T-helper 17 cell (primary cell): ENCODE results near the gene TANC1. TPM values are rescaled to one million over a fixed set of nuclear protein-coding genes. Genes with fewer than 3 reads are reported as not detected.
A peak's percentile ranks its signal among the peaks of the same experiment; 100 is the strongest.

Experiments
- ATAC-seq: fragments of 150-1000 bp; cut with Tn5 transposase; 2 replicates; pipeline ENCODE4 v1.10.0; 2021; ENCODE audit warnings: mild to moderate bottlenecking, moderate library complexity
- DNase-seq, 3 donors: peaks; one replicate each; pipeline versions ENCODE4 v3.0.0 to v3.0.0-alpha.2; 2020 to 2021
- H3K9me3 ChIP-seq: one replicate; pipeline ENCODE4 v1.7.0; 2013; ENCODE audit warnings: low read length, mild to moderate bottlenecking; ENCODE audit not compliant: control insufficient read depth, poor library complexity, severe bottlenecking
- H3K27ac Mint-ChIP-seq: one replicate; pipeline ENCODE4 v1.8.0; 2022; ENCODE audit warnings: mild to moderate bottlenecking, moderate library complexity, mixed read lengths
- H3K27me3 Mint-ChIP-seq: one replicate; pipeline ENCODE4 v1.8.0; 2022; ENCODE audit warnings: mixed read lengths
- H3K36me3 Mint-ChIP-seq: one replicate; pipeline ENCODE4 v1.8.0; 2022; ENCODE audit warnings: low read depth, mixed read lengths
- H3K4me1 Mint-ChIP-seq: one replicate; pipeline ENCODE4 v1.8.0; 2022; ENCODE audit warnings: mild to moderate bottlenecking, mixed read lengths
- H3K4me3 Mint-ChIP-seq: one replicate; pipeline ENCODE4 v1.8.0; 2022; ENCODE audit warnings: mild to moderate bottlenecking, moderate library complexity, mixed read lengths
- total RNA-seq, 4 donors: library from RNA in 2 of 4; stranded (reverse) in 2 of 4; gene quantifications; one replicate each; pipeline ENCODE4 v1.2.3 and lab custom pipeline; 2022 to 2026

TANC1 gene
- total RNA-seq, 2 donors from 2014 or later, result 1.4 to 2.6 TPM

DNA sequence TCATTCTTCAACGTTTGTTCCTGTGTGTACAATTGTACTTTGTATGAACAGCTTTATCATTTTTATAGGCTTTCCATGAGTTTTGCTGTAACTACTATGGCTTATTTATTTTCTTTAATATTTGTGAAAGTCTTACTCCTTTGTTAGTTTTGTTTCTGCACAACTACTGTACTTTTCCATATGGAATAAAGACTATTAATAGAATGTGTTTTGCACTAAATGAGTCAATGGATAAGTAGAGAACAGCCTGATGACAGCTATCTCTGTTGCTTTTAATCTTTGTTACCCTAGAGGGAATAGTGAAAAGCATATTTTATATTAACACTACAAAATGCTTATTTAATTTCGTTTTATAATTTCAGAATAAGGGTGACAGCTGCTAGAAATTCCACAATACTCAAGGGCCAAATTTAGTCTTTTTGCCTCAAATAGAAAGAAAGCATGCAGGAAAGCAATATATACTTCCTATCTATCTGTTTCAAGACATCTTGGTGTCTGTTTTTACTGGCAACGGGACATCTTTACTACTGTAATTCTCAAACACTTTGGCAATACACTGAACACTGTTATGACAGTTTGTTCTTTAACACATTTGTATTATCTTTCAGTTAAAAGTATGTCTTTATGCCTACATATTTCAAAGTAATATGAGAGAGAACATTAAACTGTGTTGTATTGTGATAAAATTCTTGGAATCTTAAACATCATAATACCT lies 264.2 kb downstream of the TANC1 start:
- peaks cover 8% of the 10 kb centered on the region for H3K36me3 Mint-ChIP-seq
- no peak overlapping the region for H3K27ac Mint-ChIP-seq
- DNase-seq (no peak), ATAC-seq (no peak)
- no peaks in the 10 kb centered on the region for H3K9me3 ChIP-seq
- no peaks in the 10 kb centered on the region for H3K4me1 Mint-ChIP-seq
- no peak overlapping the region for H3K4me3 Mint-ChIP-seq
- H3K27me3 Mint-ChIP-seq, result no peaks in the 10 kb centered on the region

DNA sequence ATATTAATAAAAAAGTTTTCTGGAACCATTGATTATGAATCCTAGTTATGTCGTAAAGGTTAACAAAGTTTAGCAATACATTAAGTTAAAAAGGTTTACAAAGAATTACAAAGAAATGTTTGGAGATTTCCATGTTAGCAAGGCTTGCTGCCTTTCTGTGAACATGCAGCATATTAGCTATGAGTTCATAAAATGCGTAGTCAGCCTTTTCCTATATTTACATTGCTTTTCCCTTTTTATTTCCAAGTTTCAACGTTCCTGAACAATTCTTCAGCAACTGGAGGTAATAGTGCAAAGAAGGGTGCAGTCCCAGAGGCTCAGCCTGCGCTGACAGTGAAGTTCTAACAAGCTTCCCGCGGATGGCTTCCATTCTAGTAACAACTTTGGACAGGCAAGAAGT lies 266.4 kb downstream of the TANC1 start:
- Mint-ChIP-seq H3K27ac (no peak overlapping the region), H3K4me1 (no peaks in the 10 kb centered on the region), H3K27me3 (no peaks in the 10 kb centered on the region), H3K36me3 (peaks cover 9% of the 10 kb centered on the region), H3K4me3 (no peak overlapping the region)
- ATAC-seq (no peak), DNase-seq (no peak)
- no peaks in the 10 kb centered on the region for H3K9me3 ChIP-seq

DNA sequence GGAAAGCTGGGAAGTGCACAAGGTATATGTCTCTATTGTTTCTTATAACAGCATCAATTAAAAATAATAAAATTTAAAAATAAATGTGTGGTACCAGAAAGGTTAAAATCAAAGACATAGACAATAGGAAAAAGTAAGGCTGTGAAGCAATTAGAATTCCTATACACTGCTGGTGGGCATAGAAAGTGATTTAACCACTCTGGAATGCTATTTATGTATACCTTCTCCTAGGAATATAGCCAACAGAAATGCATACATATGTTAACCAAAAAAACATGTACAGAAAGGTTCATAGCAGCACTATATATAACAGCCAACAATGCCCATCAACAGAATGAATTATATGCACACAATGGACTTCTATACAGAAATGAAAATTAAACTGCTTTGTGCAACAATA lies 275.1 kb downstream of the TANC1 start:
- ATAC-seq, result no peak

DNA sequence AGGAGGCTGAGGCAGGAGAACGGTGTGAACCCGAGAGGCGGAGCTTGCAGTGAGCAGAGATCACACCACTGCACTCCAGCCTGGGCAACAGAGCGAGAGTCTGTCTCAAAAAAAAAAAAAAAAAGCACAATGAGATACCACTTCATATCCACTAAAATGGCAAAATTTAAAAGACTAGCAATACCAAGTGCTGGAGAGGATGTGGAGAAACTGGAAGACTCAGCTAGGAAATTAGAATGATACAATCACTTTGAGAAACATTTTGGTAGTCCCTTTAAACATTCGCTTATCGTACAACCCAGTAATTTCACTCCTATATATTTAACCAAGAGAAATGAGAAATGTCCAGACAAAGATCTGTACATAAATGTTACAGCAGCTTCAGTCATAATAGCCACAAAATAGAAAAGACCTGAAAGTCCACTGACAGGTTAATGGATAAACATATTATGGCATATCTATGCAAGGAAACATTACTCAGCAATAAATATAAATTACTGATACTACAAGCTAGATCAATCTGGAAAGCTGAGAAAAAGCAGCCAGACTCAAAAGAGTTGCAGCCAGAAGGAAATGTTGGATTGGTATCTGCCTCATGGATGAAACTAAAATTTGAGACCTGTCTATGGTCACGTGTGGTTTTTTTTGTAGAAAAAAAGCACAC lies 278.0 kb downstream of the TANC1 start:
- Mint-ChIP-seq H3K4me1 (peaks cover 2% of the 10 kb centered on the region), H3K27ac (no peak overlapping the region), H3K4me3 (no peak overlapping the region), H3K36me3 (peaks cover 10% of the 10 kb centered on the region), H3K27me3 (no peaks in the 10 kb centered on the region)
- H3K9me3 ChIP-seq, result no peaks in the 10 kb centered on the region
- DNase-seq (no peak), ATAC-seq (no peak)

More for the DNA sequence above, 275.1 kb downstream of the TANC1 start:
- no peaks in the 10 kb centered on the region for H3K27me3 Mint-ChIP-seq
- peaks cover 3% of the 10 kb centered on the region for H3K4me1 Mint-ChIP-seq
- H3K27ac Mint-ChIP-seq, result no peak overlapping the region
- DNase-seq, result no peak
- H3K9me3 ChIP-seq, result no peaks in the 10 kb centered on the region
- no peak overlapping the region for H3K4me3 Mint-ChIP-seq
- peaks cover 8% of the 10 kb centered on the region for H3K36me3 Mint-ChIP-seq

GRCh38 chr2:159249990-159250715 lies 281.7 kb downstream of the TANC1 start:
- ATAC-seq, result no peak
- Mint-ChIP-seq H3K36me3 (peaks cover 11% of the 10 kb centered on the region), H3K4me1 (peaks cover 5% of the 10 kb centered on the region), H3K4me3 (no peak overlapping the region), H3K27me3 (no peaks in the 10 kb centered on the region), H3K27ac (peak overlapping the region; percentile 74)
- no peak for DNase-seq
- H3K9me3 ChIP-seq, result no peaks in the 10 kb centered on the region

DNA sequence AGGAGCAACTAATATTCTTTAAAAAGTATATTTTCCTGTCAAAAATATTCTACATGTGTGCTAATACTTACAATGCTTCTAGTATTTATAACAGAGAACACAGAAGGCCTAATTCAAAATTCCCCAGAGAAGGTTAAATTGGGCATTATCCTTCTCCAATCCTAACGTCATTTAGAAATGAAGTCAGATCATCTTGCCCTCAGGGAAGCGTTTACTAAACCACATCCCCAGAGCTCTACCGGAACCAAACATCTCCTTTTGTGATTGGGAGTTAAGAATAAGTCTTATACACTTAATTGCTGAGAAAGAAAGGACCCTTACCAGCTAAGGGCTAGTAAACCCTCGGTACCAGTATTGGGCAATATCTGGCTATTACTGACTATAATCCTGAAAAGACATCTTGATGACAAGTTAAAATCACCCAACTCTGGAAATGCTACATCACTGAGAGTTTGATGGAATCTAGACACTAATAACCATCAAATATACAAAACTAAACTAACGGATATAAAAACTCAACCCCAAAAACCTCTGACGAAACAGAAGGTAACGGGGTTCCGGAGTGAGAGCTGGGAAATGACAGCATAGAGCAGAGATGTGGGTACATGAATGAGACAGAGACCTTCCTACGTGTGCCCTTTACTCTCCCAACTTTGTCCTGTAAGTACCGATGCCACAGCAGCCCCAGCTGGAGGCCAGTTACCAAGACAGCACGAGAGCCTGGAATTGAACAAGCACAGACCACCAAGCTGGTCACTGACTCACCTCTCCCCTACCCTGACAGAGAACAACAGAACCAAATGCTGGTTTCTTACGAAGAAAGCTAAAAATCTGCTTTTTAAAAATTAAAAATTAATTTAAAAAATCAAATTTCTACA lies 283.1 kb downstream of the TANC1 start:
- peaks cover 5% of the 10 kb centered on the region for H3K4me1 Mint-ChIP-seq
- DNase-seq (no peak), ATAC-seq (no peak)
- H3K9me3 ChIP-seq, result no peaks in the 10 kb centered on the region
- no peak overlapping the region for H3K27ac Mint-ChIP-seq
- no peaks in the 10 kb centered on the region for H3K27me3 Mint-ChIP-seq
- no peak overlapping the region for H3K4me3 Mint-ChIP-seq
- H3K36me3 Mint-ChIP-seq, result peaks cover 8% of the 10 kb centered on the region

GRCh38 chr2:159252905-159253304 lies 284.5 kb downstream of the TANC1 start:
- Mint-ChIP-seq H3K27ac (no peak overlapping the region), H3K36me3 (peaks cover 6% of the 10 kb centered on the region), H3K4me1 (peaks cover 5% of the 10 kb centered on the region), H3K4me3 (no peak overlapping the region), H3K27me3 (no peaks in the 10 kb centered on the region)
- no peak for DNase-seq
- H3K9me3 ChIP-seq, result no peaks in the 10 kb centered on the region
- no peak for ATAC-seq

GRCh38 chr2:159256159-159256558 lies 287.7 kb downstream of the TANC1 start:
- H3K9me3 ChIP-seq, result no peaks in the 10 kb centered on the region
- Mint-ChIP-seq H3K27ac (no peak overlapping the region), H3K36me3 (peaks cover 3% of the 10 kb centered on the region), H3K27me3 (no peaks in the 10 kb centered on the region), H3K4me3 (no peak overlapping the region), H3K4me1 (peaks cover 2% of the 10 kb centered on the region)
- no peak for ATAC-seq
- no peak for DNase-seq

DNA sequence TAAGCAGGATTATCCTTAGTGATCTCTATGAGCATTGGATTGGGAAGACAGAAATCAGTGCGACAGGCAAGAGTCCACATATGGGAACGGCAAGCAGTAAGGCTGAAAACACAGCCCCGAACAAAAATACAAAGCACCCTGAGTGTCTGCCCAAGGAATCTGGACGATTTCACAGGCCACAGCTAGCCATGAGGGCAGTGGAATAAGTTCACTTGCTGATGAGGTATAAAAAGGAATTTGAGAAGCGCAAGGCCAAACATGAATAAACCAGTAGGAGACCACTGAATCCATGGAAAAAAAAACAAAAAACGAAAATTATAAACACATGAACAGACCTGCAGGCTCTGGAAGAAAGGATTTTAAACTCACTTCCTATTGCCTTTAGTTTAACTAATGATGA lies 293.8 kb downstream of the TANC1 start:
- H3K4me3 Mint-ChIP-seq, result no peak overlapping the region
- H3K27ac Mint-ChIP-seq, result no peak overlapping the region
- H3K27me3 Mint-ChIP-seq, result no peaks in the 10 kb centered on the region
- no peaks in the 10 kb centered on the region for H3K9me3 ChIP-seq
- DNase-seq (no peak), ATAC-seq (no peak)
- peaks cover 13% of the 10 kb centered on the region for H3K36me3 Mint-ChIP-seq
- H3K4me1 Mint-ChIP-seq, result peaks cover 6% of the 10 kb centered on the region

DNA sequence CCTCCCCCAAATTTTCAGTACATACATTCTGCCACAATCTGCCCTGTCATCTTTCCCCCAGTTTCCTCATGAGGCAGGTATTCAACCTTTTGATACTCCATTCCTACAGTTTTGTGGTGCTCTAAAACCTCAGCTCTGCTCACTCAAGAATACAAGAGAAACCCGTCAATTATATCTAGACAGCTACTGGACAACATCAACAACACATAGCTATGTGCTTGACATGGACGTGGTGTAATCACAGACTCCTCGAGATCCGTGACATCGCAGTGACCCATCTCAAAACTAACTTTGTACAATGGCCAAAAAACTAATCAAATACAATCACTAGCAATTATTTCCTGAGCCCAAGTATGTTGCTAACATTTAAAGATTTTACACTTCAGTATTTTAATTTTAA lies 294.5 kb downstream of the TANC1 start:
- H3K4me1 Mint-ChIP-seq, result peaks cover 8% of the 10 kb centered on the region
- no peaks in the 10 kb centered on the region for H3K27me3 Mint-ChIP-seq
- ATAC-seq (no peak), DNase-seq (no peak)
- H3K4me3 Mint-ChIP-seq, result no peak overlapping the region
- H3K36me3 Mint-ChIP-seq, result peaks cover 16% of the 10 kb centered on the region
- H3K27ac Mint-ChIP-seq, result no peak overlapping the region
- H3K9me3 ChIP-seq, result no peaks in the 10 kb centered on the region

DNA sequence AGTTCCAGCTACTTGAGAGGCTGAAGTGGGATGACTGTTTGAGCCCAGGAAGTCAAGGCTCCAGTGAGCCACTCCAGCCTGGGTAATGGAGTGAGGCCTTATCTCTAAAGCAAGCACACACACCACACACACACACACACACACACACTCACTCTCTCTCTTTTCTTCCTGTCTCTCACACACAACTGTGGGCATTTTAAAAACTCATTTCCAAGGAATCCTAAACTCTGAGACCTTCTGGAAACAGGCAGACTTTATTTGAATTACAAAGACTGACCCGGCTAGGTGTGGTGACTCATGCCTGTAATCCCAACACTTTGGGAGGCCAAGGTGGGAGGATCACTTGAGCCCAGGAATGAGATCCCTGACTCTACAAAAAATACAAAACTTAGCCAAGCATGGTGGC lies 296.7 kb downstream of the TANC1 start:
- DNase-seq (no peak), ATAC-seq (no peak)
- H3K36me3 Mint-ChIP-seq, result peaks cover 21% of the 10 kb centered on the region
- H3K27ac Mint-ChIP-seq, result no peak overlapping the region
- H3K4me3 Mint-ChIP-seq, result no peak overlapping the region
- no peaks in the 10 kb centered on the region for H3K9me3 ChIP-seq
- H3K4me1 Mint-ChIP-seq, result peaks cover 13% of the 10 kb centered on the region
- no peaks in the 10 kb centered on the region for H3K27me3 Mint-ChIP-seq

DNA sequence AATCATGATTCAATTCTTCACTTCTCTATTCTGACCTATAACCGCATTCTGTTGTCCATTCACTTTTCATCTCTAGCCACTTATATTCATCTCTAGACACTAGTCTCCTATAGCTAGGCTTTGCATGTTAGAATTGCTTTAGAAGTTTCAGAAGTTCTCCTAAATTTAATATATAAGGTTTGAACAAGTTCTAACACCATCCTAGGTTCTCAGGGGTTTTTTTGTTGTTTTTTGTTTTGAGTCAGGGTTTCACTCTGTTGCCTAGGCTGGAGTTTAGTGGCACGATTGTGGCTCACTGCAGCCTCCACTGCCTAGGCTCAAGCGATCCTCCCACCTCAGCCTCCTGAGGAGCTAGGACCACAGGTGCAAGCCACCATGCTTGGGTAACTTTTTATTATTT lies 298.1 kb downstream of the TANC1 start:
- Mint-ChIP-seq H3K27ac (no peak overlapping the region), H3K4me1 (peaks cover 16% of the 10 kb centered on the region), H3K4me3 (no peak overlapping the region), H3K27me3 (no peaks in the 10 kb centered on the region), H3K36me3 (peaks cover 26% of the 10 kb centered on the region)
- no peaks in the 10 kb centered on the region for H3K9me3 ChIP-seq
- no peak for DNase-seq
- no peak for ATAC-seq

- Mint-ChIP-seq H3K27ac (no peak overlapping the region), H3K27me3 (no peaks in the 10 kb centered on the region), H3K4me1 (peaks cover 10% of the 10 kb centered on the region), H3K36me3 (peaks cover 17% of the 10 kb centered on the region), H3K4me3 (no peak overlapping the region)
- no peak for DNase-seq
- no peak for ATAC-seq
- H3K9me3 ChIP-seq, result no peaks in the 10 kb centered on the region
Measured at GRCh38 chr2:159267921-159268320, 299.5 kb downstream of the TANC1 start.
